ENCODE measurements around the gene GXYLT1.
A peak's percentile ranks its signal among the peaks of the same experiment; 100 is the strongest.
"Not testable (repeated sequence)": the region's sequence is repeated elsewhere in the genome, so short reads cannot be mapped to it uniquely, and the experiment has no call there.

The GXYLT1 gene

DNA sequence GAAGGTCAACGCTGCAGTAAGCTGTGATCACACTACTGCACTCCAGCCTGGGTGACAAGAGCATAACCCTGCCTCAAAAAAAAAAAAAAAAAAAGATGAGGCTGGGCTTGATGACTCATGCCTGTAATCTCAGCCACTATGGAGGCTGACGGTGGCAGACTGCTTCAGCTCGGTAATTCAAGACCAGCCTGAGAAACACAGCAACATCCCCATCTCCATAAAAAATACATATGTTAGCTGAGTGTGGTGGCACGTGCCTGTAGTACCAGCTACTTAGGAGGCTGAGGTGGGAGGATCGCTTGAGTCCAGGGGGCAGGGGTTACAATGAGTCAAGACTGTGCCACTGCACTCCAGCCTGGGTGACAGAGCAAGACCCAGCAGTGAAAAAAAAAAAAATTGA, 50.4 kb downstream of the GXYLT1 start:
- peak; percentile 48 for DNase-seq (ENCODE audit: low read depth)

GRCh38 chr12:42091769-42092168, 52.9 kb downstream of the GXYLT1 start:
- DNase-seq (ENCODE audit: low read depth): no peak

DNA sequence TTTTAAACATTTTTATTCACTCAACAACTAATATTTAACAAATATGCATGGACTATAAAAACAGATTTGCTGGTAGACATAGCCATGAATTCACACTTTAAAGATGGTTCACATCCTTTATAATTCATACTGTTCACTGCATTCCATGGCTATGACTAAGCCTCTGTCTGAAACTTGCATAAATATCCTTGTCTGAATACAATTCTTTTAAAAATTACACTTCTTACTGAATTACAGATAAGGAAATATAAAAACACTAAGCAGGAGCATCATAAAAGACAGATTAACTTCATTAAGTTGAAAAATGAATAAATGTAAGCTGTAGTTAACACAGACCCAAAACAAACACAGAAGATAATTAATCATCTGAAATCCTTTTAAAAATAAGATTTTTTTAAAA, 53.8 kb downstream of the GXYLT1 start:
- peak; percentile 60 for DNase-seq (ENCODE audit: low read depth)

DNA sequence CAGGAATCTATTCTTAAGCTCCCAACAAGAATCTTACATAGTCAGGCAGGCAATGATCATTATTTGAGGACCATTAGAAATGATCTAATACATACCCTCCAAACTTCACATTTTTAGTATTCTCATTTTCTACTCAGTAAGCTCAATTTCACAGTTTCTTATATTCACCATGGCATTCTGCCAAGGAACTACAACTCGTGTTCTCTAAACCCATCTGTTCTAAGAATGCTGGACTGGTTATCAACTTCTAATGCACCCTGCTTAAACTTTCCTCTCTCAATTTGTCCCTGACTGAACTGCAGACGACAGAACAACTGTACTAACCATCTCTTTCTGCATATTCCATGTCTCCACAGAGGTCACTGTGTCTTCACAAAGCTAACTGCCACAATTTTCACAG, 58.6 kb downstream of the GXYLT1 start:
- DNase-seq (ENCODE audit: low read depth): peak; percentile 19

- DNase-seq (ENCODE audit: low read depth): no peak
These were observed 59.1 kb downstream of the GXYLT1 start for GRCh38 chr12:42085594-42085993.

DNA sequence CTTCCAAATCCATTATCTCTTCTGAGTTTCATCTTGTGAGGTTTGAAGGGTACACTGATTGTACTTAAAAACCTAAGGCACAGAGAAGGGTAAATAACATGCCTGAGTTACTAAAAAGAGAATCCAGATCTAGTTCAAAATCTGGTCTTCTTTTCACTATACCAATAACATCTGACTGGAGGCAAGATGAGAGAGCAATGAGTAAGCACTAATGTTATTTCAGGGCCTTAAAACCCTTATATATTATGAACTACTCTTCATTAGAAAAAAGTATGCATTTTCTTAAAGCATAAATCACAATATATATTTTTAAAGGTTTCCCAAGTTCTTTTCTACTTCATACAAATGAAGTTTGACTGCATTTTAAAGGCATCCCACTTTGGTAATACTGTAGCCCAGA, 60.2 kb downstream of the GXYLT1 start:
- peak; percentile 5 for DNase-seq (ENCODE audit: low read depth)

DNA sequence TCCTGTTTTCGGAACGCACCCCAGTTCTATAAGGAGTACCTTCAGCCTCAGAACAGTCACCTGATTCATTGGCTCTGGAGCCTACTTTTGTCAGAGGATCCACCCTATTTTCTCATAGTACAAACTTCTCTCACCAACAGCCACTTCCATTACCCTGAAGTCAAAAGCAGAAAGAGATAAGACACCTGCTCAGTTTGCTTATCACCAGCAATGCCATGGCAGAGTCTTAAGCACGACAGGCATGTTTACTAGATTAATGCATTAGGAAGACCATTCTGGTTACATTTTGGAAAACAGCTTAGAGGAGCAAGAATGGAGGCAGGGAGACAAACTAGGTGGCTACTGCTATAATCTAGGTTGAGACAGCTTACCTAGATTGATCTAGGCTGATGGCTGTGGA, 67.7 kb downstream of the GXYLT1 start:
- DNase-seq (ENCODE audit: low read depth): no peak

DNA sequence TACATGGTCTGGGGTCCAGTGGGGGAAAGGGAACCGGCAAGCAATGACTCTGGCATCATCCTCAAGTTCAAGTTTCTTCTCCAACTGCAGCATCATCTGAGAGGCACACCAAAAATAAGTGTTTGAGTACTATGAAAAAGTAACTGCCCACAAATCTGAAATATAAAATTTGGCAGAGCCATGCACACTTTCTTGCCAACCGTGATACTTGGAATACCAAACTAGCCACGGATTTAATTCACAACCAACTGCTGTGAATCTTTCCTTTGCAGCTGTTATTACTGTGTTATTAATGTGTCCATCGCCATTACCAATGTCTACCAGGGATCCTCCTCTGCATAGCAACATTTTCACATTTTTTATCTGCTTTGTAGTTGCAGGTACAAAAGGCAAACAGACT, 74.6 kb downstream of the GXYLT1 start:
- no peak for DNase-seq (ENCODE audit: low read depth)

- DNase-seq (ENCODE audit: low read depth): no peak
These were observed 85.5 kb downstream of the GXYLT1 start for GRCh38 chr12:42059127-42059526.

GRCh38 chr12:42056130-42056529, 88.5 kb downstream of the GXYLT1 start:
- DNase-seq (ENCODE audit: low read depth): no peak

- DNase-seq (ENCODE audit: low read depth): no peak
These were observed 91.2 kb downstream of the GXYLT1 start for GRCh38 chr12:42053456-42053855.

DNA sequence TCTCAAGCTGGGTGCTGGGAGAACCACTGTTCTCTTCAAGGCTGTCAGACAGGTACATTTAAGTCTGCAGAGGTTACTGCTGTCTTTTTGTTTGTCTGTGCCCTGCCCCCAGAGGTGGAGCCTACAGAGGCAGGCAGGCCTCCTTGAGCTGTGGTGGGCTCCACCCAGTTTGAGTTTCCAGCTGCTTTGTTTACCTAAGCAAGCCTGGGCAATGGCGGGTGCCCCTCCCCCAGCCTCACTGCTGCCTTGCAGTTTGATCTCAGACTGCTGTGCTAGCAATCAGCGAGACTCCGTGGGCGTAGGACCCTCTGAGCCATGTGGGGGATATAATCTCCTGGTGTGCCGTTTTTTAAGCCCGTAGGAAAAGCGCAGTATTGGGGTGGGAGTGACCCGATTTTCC, 95.7 kb downstream of the GXYLT1 start:
- DNase-seq (ENCODE audit: low read depth): not testable (repeated sequence)

- DNase-seq (ENCODE audit: low read depth): no peak
These were observed 105.1 kb downstream of the GXYLT1 start for GRCh38 chr12:42039577-42039976.

DNA sequence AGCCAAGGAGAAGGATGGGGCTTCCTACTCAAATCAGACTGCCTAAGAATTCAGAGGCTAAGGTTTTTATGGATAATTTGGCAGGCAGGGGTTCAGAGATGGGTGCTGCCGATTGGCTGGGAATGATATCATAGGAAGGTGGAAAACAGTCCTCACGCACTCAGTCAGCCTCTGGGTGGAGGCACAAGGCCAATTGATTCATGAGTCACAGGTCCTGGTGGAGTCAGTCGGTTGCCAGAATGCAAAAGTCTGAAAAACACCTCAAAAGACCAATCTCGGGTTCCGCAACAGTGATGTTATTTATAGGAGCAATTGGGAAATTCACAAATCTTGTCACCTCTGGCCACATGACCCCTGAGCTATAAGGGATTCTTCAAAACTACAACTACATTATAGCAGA, 105.5 kb downstream of the GXYLT1 start:
- peak; percentile 32 for DNase-seq (ENCODE audit: low read depth)

DNA sequence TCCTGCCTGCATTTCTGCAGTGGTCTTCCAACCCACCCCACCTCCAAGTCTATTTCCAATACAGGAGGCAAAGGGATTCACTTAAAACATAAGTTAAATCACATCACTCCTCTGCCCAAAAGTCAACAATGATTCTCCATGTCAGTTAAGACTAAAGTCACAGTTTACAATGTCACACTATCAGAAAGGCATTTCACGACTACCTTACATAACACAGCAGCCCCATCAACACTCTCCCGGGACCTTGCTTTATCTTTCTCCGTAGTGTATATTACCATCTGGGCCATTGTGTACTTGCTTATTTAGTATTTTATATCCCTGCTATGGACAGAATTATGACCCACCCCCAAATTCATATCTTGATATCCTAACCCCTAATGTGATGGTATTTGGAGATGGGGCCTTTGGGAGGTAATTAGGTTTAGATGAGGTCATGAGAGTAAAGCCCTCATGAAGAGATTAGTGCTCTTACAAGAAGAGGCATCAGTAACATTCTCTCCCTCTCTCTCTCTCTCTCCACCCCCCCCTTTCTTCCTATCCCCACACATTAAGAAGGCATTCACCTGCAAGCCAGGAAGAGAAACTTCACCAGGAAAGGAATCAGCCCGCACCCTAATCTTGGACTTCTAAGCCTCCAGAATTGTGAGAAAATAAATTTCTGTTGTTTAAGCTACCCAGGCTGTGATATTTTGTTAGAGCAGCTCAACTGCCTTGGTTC, 112.7 kb downstream of the GXYLT1 start:
- no peak for DNase-seq (ENCODE audit: low read depth)
